ENCODE data around the gene AGAP1. TPM values are rescaled to one million over a fixed set of nuclear protein-coding genes. Genes with fewer than 3 reads are reported as not detected.

AGAP1 gene
- total RNA-seq, 4 donors from 2014 or later, result 33.7 to 55.2 (median 37.5) TPM

GRCh38 chr2:235654103-235654813, 160.4 kb downstream of the AGAP1 start:
- TF ChIP-seq POLR2AphosphoS5 (IDR thresholded peaks at IDR 0.05) (no peak), EP300 (IDR thresholded peaks at IDR 0.05) (no peak), POLR2A (IDR thresholded peaks at IDR 0.05) (no peak)
- TF ChIP-seq, protein P1, sequence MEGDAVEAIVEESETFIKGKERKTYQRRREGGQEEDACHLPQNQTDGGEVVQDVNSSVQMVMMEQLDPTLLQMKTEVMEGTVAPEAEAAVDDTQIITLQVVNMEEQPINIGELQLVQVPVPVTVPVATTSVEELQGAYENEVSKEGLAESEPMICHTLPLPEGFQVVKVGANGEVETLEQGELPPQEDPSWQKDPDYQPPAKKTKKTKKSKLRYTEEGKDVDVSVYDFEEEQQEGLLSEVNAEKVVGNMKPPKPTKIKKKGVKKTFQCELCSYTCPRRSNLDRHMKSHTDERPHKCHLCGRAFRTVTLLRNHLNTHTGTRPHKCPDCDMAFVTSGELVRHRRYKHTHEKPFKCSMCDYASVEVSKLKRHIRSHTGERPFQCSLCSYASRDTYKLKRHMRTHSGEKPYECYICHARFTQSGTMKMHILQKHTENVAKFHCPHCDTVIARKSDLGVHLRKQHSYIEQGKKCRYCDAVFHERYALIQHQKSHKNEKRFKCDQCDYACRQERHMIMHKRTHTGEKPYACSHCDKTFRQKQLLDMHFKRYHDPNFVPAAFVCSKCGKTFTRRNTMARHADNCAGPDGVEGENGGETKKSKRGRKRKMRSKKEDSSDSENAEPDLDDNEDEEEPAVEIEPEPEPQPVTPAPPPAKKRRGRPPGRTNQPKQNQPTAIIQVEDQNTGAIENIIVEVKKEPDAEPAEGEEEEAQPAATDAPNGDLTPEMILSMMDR (IDR thresholded peaks at IDR 0.05), result no peak
- H3K9me3 ChIP-seq, result no peaks in the 10 kb centered on the region
- no peak for ATAC-seq
- H3K36me3 ChIP-seq, result no peaks in the 10 kb centered on the region
- H3K27me3 ChIP-seq, result no peaks in the 10 kb centered on the region
- H3K4me3 ChIP-seq, result no peak overlapping the region
- 64 to 68% methylated on average over 8 to 9 of the region's 9 CpGs for WGBS, 2 donors (ENCODE audit: low coverage in 1 of 2)
- H3K27ac ChIP-seq, result no peak overlapping the region
- H3K4me1 ChIP-seq, result peaks cover 0 to 42% (median 8%) of the 10 kb centered on the region in 3 donors

DNA sequence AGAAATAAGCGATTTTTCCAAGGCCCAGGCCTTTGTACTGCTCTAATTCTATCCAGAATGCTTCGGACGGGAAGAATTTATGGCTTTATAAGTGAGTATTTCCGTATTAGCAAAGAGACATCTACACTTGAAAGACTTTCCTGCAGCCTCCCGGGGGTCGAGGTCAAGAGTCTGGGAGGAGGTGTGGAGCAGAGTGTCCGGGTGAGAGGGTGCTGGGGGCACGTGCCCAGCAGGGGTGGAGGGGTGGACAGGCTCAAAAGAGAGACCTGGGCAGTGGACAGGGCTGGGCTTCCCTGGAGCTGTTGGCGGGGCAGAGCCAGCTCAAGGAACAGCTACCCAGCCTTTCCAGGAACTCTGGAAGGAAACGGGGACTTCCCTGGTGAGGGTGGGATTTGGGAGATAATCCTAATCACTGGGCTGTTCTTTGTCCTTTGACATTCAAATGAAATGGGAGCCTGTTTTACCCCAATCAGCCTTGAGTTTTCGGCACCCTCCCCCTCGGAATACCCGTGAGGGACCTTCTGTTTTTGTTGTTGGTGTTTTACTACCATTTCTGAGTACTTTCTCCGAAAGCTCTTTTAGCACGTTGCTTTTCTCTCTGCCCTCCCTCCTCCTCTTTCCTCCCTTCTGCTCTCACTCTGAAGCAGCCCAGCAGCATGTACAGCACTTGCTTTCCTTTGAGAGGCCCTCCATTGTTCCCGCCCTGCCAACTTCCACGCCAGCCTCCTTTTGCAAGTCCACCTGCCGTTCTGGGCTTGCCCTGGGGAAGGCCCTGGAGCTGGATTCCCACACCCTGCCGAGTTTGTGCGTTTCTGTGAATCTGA, 164.7 kb downstream of the AGAP1 start:
- Histone ChIP-seq H3K27ac (peak overlapping the region in 2 of 4 donors; percentile 15 to 35), H3K27me3 (no peaks in the 10 kb centered on the region), H3K4me1 (peaks cover 0 to 45% (median 8%) of the 10 kb centered on the region in 3 donors), H3K9me3 (no peaks in the 10 kb centered on the region), H3K36me3 (no peaks in the 10 kb centered on the region), H3K4me3 (no peak overlapping the region)
- WGBS, 2 donors (ENCODE audit: low coverage in 1 of 2), result 50 to 55% methylated on average over 3 to 19 of the region's 20 CpGs
- TF ChIP-seq POLR2AphosphoS5 (IDR thresholded peaks at IDR 0.05) (no peak), EP300 (IDR thresholded peaks at IDR 0.05) (no peak), POLR2A (IDR thresholded peaks at IDR 0.05) (no peak)
- TF ChIP-seq, protein P1 (IDR thresholded peaks at IDR 0.05), result no peak
- no peak for ATAC-seq

- WGBS, 2 donors (ENCODE audit: low coverage in 1 of 2), result 17 to 53% methylated on average over 1 to 3 of the region's 7 CpGs
- Histone ChIP-seq H3K36me3 (no peaks in the 10 kb centered on the region), H3K9me3 (no peaks in the 10 kb centered on the region), H3K27ac (peak overlapping the region in 1 of 4 donors; percentile 24), H3K27me3 (no peaks in the 10 kb centered on the region), H3K4me1 (peaks cover 0 to 41% (median 8%) of the 10 kb centered on the region in 3 donors), H3K4me3 (no peak overlapping the region)
- peak; percentile 60 for ATAC-seq
- TF ChIP-seq EP300 (IDR thresholded peaks at IDR 0.05) (no peak), POLR2AphosphoS5 (IDR thresholded peaks at IDR 0.05) (no peak), POLR2A (IDR thresholded peaks at IDR 0.05) (no peak)
- TF ChIP-seq, protein P1 (IDR thresholded peaks at IDR 0.05), result no peak
Observed at GRCh38 chr2:235659767-235660322, 166.0 kb downstream of the AGAP1 start.

DNA sequence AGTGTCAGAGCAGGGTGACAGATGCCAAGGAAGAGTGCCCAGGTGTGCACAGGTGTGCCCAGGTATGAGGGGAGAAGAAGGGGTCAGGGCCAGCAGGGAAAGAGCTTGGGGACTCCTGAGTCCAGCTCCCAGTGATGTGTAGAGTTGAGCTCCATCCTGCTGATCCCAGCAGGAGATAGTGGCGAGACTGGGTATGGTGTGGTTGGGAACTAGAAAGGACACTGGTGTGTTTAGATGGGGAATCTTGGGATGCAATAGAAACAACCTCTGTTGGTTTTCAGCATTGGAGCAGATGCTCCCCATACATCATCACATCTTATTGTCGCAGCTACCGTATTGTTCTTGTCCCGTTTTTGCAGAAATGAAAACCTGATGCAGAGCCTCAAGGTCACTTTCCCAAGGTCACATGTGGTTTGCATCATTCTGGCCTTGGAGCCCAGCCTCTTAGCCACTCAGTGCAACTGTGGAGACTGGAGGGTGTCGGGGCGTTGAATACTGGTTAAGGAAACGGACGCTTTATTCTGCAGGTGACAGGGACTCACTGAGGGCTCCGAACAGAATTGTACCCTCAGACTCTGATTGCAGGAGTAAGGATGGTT, 166.7 kb downstream of the AGAP1 start:
- TF ChIP-seq POLR2AphosphoS5 (IDR thresholded peaks at IDR 0.05), result no peak
- TF ChIP-seq, protein P1 (IDR thresholded peaks at IDR 0.05), result no peak
- TF ChIP-seq POLR2A (IDR thresholded peaks at IDR 0.05), result no peak
- TF ChIP-seq EP300 (IDR thresholded peaks at IDR 0.05), result no peak
- H3K9me3 ChIP-seq, result no peaks in the 10 kb centered on the region
- no peaks in the 10 kb centered on the region for H3K27me3 ChIP-seq
- WGBS, 2 donors (ENCODE audit: low coverage in 1 of 2), result 95 to 96% methylated on average over 5 to 7 of the region's 9 CpGs
- no peak overlapping the region for H3K4me3 ChIP-seq
- ATAC-seq, result no peak
- peaks cover 0 to 48% (median 14%) of the 10 kb centered on the region in 3 donors for H3K4me1 ChIP-seq
- H3K36me3 ChIP-seq, result no peaks in the 10 kb centered on the region
- no peak overlapping the region for H3K27ac ChIP-seq
